Tibial nerve (tissue), 4 donors: ENCODE measurements around the gene LRRC8A. TPM values are rescaled to one million over a fixed set of nuclear protein-coding genes. Genes with fewer than 3 reads are reported as not detected.
"Not testable (repeated sequence)": the region's sequence is repeated elsewhere in the genome, so short reads cannot be mapped to it uniquely, and the experiment has no call there.

Experiments
- DNase-seq, 2 donors: peaks; one replicate each; pipeline ENCODE4 v3.0.0-alpha.2; 2019; ENCODE audit warnings: low spot score in 2 of 2
- H3K27ac ChIP-seq, 4 donors: fragments of 200-600 bp; sonication (generic) in 3 of 4; one replicate each; pipeline ENCODE4 v1.5.1; 2017 to 2019; ENCODE audit warnings: mild to moderate bottlenecking in 1 of 4
- H3K27me3 ChIP-seq, 2 donors: fragments of 200-600 bp; sonication (generic) in 1 of 2; one replicate each; pipeline versions ENCODE4 v1.5.1 to v1.6.0; 2017 to 2019
- H3K36me3 ChIP-seq, 3 donors: fragments of 200-600 bp; sonication (generic); one replicate each; pipeline ENCODE4 v1.5.1; 2018 to 2019
- H3K4me1 ChIP-seq, 4 donors: fragments of 200-600 bp; sonication (generic) in 3 of 4; one replicate each; pipeline ENCODE4 v1.5.1; 2017 to 2019
- H3K4me3 ChIP-seq, 4 donors: fragments of 200-600 bp; sonication (generic) in 3 of 4; one replicate each; pipeline ENCODE4 v1.5.1; 2017 to 2019; ENCODE audit warnings: mild to moderate bottlenecking in 1 of 4, moderate library complexity in 1 of 4
- H3K9me3 ChIP-seq, 4 donors: fragments of 200-600 bp; sonication (generic) in 3 of 4; one replicate each; pipeline ENCODE4 v1.5.1; 2017 to 2019
- EP300 ChIP-seq, 2 donors: sonication (generic); formaldehyde crosslinking; IDR thresholded peaks; one replicate each; pipeline ENCODE4 v1.6.1; 2017; ENCODE audit warnings: antibody characterized with exemption in 2 of 2, mild to moderate bottlenecking in 1 of 2
- POLR2A ChIP-seq, 2 donors: fragments of 450-650 bp; IDR thresholded peaks; one replicate each; pipeline ENCODE4 v1.6.1; 2017; ENCODE audit warnings: antibody characterized with exemption in 2 of 2, mild to moderate bottlenecking in 2 of 2, moderate library complexity in 2 of 2
- WGBS, 2 donors: methylation state at CpG; one replicate each; pipeline ENCODE4 v1.1.5; 2018; 5-methylcytosine and 5-hydroxymethylcytosine counted together
- total RNA-seq, 4 donors: library from RNA; depleted of rRNA; stranded (reverse); fragments of >200 nt; gene quantifications; one replicate each; pipeline ENCODE4 v1.1.0, GENCODE V29; 2016
- TF ChIP-seq, protein P1 (sequence below), 5 experiments: fragments of 200-600 bp in 3 of 5; fragments of 450-650 bp in 2 of 5; sonication (generic) in 3 of 5; IDR thresholded peaks; one replicate each; pipeline ENCODE4 v1.5.1; 2016 to 2019; ENCODE audit warnings: antibody characterized with exemption in 5 of 5, mild to moderate bottlenecking in 3 of 5, moderate library complexity in 2 of 5

LRRC8A gene
- total RNA-seq, 4 donors from 2014 or later, result 65.1 to 94.7 (median 81.1) TPM

DNA sequence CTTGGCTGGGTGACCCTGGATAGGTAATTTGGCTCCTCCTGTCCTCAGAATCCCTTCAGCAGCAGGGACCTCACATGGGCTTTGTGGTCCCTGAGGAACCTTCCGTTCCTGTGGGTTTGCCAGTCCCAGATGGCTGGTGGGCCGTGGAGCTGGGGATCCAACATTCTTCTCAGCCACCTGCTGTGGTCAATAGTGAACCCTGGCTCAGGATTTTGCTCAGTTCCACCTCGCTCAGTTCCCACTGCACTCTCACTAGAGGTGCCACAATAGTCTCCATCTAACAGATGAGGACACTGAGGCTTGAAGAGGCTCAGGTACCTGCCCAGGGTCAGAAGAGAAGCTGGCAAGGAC is 35.3 kb upstream of the LRRC8A start:
- no peak overlapping the region for H3K27ac ChIP-seq
- DNase-seq, result no peak
- TF ChIP-seq POLR2A (IDR thresholded peaks at IDR 0.05) (no peak), EP300 (IDR thresholded peaks at IDR 0.05) (no peak)
- TF ChIP-seq, protein P1, sequence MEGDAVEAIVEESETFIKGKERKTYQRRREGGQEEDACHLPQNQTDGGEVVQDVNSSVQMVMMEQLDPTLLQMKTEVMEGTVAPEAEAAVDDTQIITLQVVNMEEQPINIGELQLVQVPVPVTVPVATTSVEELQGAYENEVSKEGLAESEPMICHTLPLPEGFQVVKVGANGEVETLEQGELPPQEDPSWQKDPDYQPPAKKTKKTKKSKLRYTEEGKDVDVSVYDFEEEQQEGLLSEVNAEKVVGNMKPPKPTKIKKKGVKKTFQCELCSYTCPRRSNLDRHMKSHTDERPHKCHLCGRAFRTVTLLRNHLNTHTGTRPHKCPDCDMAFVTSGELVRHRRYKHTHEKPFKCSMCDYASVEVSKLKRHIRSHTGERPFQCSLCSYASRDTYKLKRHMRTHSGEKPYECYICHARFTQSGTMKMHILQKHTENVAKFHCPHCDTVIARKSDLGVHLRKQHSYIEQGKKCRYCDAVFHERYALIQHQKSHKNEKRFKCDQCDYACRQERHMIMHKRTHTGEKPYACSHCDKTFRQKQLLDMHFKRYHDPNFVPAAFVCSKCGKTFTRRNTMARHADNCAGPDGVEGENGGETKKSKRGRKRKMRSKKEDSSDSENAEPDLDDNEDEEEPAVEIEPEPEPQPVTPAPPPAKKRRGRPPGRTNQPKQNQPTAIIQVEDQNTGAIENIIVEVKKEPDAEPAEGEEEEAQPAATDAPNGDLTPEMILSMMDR (IDR thresholded peaks at IDR 0.05), result no peak
- WGBS, 2 donors, result 89 to 92% methylated on average over 3 of the region's 3 CpGs
- peaks cover 0 to 8% (median 0%) of the 10 kb centered on the region in 4 donors for H3K9me3 ChIP-seq
- H3K36me3 ChIP-seq, result peaks cover 0 to 27% (median 0%) of the 10 kb centered on the region in 3 donors
- H3K27me3 ChIP-seq, result no peaks in the 10 kb centered on the region
- no peak overlapping the region for H3K4me3 ChIP-seq
- H3K4me1 ChIP-seq, result no peaks in the 10 kb centered on the region

DNA sequence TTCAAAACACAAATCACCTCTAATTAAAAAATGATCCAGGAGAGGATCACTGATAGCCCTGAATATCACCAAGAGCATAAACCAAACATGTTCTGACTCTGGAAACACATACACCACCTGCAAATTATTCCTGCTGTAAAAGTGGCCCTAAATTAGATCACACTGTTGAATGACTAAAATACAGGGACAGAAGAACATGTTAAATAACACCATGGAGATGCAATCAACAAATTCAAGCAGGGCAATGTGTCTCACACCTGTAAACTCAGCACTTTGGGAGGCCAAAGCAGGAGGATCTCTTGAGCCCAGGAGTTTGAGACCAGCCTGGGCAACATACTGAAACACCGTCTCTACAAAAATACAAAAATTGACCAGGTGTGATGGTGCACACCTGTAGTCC is 34.1 kb upstream of the LRRC8A start:
- no peak for DNase-seq
- Histone ChIP-seq H3K36me3 (peaks cover 0 to 15% (median 0%) of the 10 kb centered on the region in 3 donors), H3K27me3 (no peaks in the 10 kb centered on the region), H3K4me3 (no peak overlapping the region), H3K9me3 (peaks cover 0 to 8% (median 0%) of the 10 kb centered on the region in 4 donors), H3K27ac (no peak overlapping the region), H3K4me1 (no peaks in the 10 kb centered on the region)
- 89 to 95% methylated on average over 1 of the region's 1 CpG for WGBS, 2 donors
- TF ChIP-seq POLR2A (IDR thresholded peaks at IDR 0.05) (no peak), EP300 (IDR thresholded peaks at IDR 0.05) (no peak)
- TF ChIP-seq, protein P1 (IDR thresholded peaks at IDR 0.05), result no peak

DNA sequence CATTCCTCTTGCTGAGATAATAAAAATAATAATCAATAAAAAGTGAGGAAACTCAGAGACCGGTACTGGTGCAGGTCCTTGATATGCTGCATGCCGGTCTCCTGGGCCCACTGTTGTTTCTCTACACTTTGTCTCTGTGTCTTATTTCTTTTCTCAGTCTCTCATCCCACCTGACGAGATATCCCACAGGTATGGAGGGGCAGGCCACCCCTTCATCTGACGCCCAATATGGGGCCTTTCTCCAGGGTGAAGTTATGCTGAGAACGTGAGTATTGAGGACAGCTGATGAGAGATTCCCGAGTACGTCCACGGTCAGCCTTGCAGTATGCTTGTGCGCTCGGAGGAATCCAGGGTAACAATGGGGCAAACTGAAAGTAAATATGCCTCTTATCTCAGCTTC is 30.9 kb upstream of the LRRC8A start:
- H3K36me3 ChIP-seq, H3K4me3 ChIP-seq, DNase-seq, H3K27me3 ChIP-seq, H3K4me1 ChIP-seq, H3K9me3 ChIP-seq: not testable (repeated sequence)
- whole genome bisulfite sequencing, 2 donors, result 76 to 87% methylated on average over 10 of the region's 10 CpGs
- H3K27ac ChIP-seq, result peak overlapping the region in 1 of 4 donors; percentile 61

DNA sequence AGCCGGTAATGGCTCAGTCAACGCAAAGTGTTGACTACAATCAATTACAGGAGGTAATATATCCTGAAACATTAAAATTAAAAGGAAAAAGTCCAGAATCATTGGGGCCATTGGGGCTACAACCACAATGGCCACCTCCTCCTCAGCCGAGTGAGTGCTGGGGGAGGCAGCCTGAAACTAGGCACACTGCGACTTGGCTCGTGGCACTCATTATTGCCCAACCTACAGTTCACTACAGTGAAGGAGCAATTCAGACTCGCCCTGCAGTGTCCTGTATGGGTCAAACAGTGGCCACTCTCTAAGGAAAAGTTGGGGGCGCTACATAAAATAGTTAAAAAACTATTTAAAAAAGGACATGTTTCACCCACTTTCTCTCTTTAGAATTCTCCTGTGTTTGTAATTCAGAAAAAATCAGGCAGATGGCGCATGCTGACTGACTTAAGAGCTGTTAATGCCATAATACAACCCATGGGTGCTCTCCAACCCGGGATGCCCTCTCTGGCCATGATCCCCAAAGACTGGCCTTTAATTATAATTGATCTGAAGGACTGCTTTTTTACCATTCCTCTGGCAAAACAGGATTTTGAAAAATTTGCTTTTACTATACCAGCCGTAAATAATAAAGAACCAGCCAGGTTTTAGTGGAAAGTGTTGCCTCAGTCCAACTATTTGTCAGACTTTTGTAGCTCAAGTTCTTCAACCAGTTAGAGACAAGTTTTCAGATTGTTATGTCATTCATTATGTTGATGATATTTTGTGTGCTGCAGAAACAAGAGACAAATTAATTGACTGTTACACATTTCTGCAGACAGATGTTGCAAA is 29.9 kb upstream of the LRRC8A start:
- H3K4me1 ChIP-seq, H3K27me3 ChIP-seq, H3K36me3 ChIP-seq, H3K9me3 ChIP-seq, H3K4me3 ChIP-seq: not testable (repeated sequence)
- TF ChIP-seq, protein P1 (IDR thresholded peaks at IDR 0.05), result peak; percentile 50 to 74 (median 54)
- peak overlapping the region in 2 of 4 donors; percentile 38 to 61 for H3K27ac ChIP-seq
- peak in 1 of 2 donors; percentile 60 for DNase-seq
- WGBS, 2 donors, result 55 to 57% methylated on average over 10 of the region's 10 CpGs

DNA sequence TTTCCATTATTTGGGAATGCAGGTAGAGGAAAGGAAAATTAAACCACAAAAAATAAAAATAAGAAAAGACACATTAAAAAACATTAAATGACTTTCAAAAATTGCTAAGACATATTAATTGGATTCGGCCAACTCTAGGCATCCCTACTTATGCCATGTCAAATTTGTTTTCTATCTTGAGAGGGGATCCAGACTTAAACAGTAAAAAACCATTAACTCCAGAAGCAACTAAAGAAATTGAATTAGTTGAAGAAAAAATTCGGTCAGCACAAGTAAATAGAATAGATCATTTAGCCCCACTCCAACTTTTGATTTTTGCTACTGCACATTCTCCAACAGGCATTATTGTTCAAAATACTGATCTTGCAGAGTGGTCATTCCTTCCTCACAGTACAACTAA is 29.3 kb upstream of the LRRC8A start:
- not testable (repeated sequence) for H3K4me1 ChIP-seq, DNase-seq, H3K36me3 ChIP-seq, H3K27ac ChIP-seq, H3K4me3 ChIP-seq, H3K27me3 ChIP-seq, H3K9me3 ChIP-seq
- WGBS, 2 donors, result 86% methylated on average over 2 of the region's 2 CpGs

DNA sequence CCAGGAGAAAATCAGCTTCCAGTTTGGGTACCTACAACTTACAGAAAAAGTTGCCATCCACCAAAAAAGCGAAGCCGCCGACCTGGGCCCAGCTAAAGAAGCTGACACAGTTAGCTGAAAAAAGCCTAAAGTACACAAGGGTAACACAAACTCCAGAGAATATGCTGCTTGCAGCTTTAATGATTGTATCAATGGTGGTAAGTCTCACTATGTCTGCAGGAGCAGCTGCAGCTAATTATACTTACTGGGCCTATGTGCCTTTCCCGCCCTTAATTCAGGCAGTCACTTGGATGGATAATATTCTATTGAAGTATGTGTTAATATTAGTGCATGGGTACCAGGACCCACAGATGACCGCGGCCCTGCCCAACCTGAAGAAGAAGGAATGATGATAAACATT is 27.5 kb upstream of the LRRC8A start:
- 90 to 92% methylated on average over 6 of the region's 6 CpGs for WGBS, 2 donors
- not testable (repeated sequence) for H3K27me3 ChIP-seq, DNase-seq, H3K4me3 ChIP-seq, H3K4me1 ChIP-seq, H3K9me3 ChIP-seq, H3K27ac ChIP-seq, H3K36me3 ChIP-seq

DNA sequence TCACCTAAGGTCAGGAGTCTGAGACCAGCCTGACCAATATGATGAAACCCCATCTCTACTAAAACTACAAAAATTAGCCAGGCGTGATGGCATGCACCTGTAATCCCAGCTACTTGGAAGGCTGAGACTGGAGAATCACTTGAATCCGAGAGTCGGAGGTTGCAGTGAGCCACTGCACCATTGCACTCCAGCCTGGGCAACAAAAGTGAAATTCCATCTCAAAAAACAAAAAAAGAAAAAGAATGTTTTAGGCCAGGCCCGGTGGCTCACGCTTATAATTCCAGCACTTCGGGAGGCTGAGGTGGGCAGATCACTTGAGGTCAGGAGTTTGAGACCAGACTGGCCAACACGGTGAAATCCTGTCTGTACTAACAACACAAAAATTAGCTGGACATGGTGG is 23.5 kb upstream of the LRRC8A start:
- H3K27me3 ChIP-seq, H3K36me3 ChIP-seq, DNase-seq, H3K9me3 ChIP-seq, H3K4me1 ChIP-seq, H3K4me3 ChIP-seq, H3K27ac ChIP-seq: not testable (repeated sequence)
- WGBS, 2 donors, result 76 to 87% methylated on average over 7 of the region's 7 CpGs
